Ovary (tissue), 1 donor: ENCODE data around the gene FARS2.

Source experiments
- EP300 ChIP-seq: sonication (generic); formaldehyde crosslinking; IDR thresholded peaks from one replicate; pipeline ENCODE4 v1.6.1; 2017; ENCODE audit warnings: antibody characterized with exemption
- POLR2A ChIP-seq: fragments of 450-650 bp; IDR thresholded peaks from one replicate; pipeline ENCODE4 v1.6.1; 2017; ENCODE audit warnings: antibody characterized with exemption, mild to moderate bottlenecking, moderate library complexity

DNA sequence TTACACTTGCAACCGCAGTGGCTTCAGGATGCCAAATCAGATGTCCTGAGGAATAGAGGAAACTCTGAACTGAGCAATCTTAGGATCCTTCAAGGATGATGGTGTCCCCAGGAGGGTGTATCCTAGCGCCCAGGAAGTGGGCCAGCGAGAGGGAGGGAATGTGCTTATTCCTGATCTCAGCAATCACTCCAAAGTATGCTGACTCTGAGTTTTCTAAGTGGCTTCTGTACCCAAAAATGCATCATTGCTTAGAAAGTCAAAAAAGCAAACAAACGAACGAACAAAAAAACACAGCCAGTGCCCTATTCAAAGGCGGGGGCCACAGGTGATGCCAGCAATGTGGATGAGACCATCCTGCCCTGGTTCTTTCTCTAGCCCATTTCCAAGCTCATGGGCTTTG, 514.8 kb downstream of the FARS2 start:
- no peak for TF ChIP-seq POLR2A
- TF ChIP-seq EP300: no peak
